ENCODE data around the gene DNAAF9.

DNA sequence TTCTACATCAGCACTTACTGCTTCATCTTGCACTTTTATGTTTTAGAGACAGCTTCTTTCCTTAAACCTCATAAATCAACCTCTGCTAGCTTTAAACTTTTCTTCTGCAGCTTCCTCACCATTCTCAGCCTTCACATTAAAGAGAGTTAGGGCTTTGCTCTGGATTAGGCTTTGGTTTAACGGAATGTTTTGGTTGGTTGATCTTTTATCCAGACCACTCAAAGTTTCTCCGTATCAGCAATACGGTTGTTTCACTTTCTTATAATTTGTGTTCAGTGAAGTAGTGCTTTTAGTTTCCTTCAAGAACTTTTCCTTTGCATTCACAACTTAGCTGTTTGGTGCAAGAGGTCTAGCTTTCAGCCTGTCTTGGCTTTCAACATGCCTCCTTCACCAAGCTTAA lies 40.4 kb downstream of the DNAAF9 start:
- TF ChIP-seq, protein P1, sequence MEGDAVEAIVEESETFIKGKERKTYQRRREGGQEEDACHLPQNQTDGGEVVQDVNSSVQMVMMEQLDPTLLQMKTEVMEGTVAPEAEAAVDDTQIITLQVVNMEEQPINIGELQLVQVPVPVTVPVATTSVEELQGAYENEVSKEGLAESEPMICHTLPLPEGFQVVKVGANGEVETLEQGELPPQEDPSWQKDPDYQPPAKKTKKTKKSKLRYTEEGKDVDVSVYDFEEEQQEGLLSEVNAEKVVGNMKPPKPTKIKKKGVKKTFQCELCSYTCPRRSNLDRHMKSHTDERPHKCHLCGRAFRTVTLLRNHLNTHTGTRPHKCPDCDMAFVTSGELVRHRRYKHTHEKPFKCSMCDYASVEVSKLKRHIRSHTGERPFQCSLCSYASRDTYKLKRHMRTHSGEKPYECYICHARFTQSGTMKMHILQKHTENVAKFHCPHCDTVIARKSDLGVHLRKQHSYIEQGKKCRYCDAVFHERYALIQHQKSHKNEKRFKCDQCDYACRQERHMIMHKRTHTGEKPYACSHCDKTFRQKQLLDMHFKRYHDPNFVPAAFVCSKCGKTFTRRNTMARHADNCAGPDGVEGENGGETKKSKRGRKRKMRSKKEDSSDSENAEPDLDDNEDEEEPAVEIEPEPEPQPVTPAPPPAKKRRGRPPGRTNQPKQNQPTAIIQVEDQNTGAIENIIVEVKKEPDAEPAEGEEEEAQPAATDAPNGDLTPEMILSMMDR (IDR thresholded peaks at IDR 0.05 in 4 of 5, conservative IDR thresholded peaks at IDR 0.05 in 1 of 5), result no peak
- no peak for TF ChIP-seq POLR2A (IDR thresholded peaks at IDR 0.05)

All from gastrocnemius medialis (tissue), 4 donors.